GM12878 (cell line): Measurements from ENCODE around the gene DMKN. TPM values are rescaled to one million over a fixed set of nuclear protein-coding genes. Genes with fewer than 3 reads are reported as not detected.

Experiments used
- ATAC-seq: fragments of 200-7000 bp; cut with Tn5 transposase; 3 replicates; pipeline ENCODE4 v1.9.1; 2020; ENCODE audit warnings: mild to moderate bottlenecking, moderate library complexity
- BruUV-seq: library from RNA; stranded (reverse); fragments of 400-500 nt; replicated peaks from 2 replicates; lab custom pipeline; 2021; lab: Mats Ljungman, UMichigan
- CTCF ChIA-PET: fragments of 300-600 bp; sonication (Branson Sonifier 250); formaldehyde crosslinking; extraction: SDS; loops from one replicate; lab custom pipeline; 2021; ENCODE audit warnings: inconsistent platforms; lab: Yijun Ruan, JAX
- POLR2A ChIA-PET: fragments of 350-600 bp; formaldehyde crosslinking; extraction: SDS; loops from one replicate; lab custom pipeline; 2021; ENCODE audit warnings: inconsistent platforms; lab: Charles Lee
- RAD21 ChIA-PET: fragments of 300-600 bp; sonication (Branson Sonifier 250); formaldehyde crosslinking; loops from one replicate; lab custom pipeline; 2023; ENCODE audit warnings: antibody characterized with exemption; ENCODE audit not compliant: unreplicated experiment; lab: Charles Lee
- SMC1A ChIA-PET: fragments of 300-600 bp; sonication (Branson Sonifier 250); formaldehyde crosslinking; loops from one replicate; lab custom pipeline; 2023; ENCODE audit not compliant: unreplicated experiment, uncharacterized antibody; lab: Charles Lee
- DNase-seq: peaks from one replicate; pipeline ENCODE4 v3.0.0-alpha.2; 2011; ENCODE audit warnings: low read depth, low spot score
- FAIRE-seq: peaks from 3 replicates; lab custom pipeline; 2011; peaks lifted over from hg19 to GRCh38; lab: Jason Lieb, UNC
- H2AFZ ChIP-seq: 2 replicates; pipeline ENCODE4 v1.6.0; 2011; ENCODE audit warnings: low read depth, low read length, control low read depth; ENCODE audit not compliant: control insufficient read depth
- H3K27ac ChIP-seq: 2 replicates; pipeline ENCODE4 v1.5.1; 2011; ENCODE audit warnings: control low read depth; ENCODE audit not compliant: control insufficient read depth, insufficient read depth
- H3K27me3 ChIP-seq, 2 experiments: replicated peaks in 1 of 2; 2 replicates each; pipeline versions ENCODE4 v1.6.0 to v1.6.1; 2011; ENCODE audit warnings: low read length in 1 of 2; ENCODE audit not compliant: control insufficient read depth in 2 of 2, insufficient read depth in 2 of 2
- H3K36me3 ChIP-seq, 2 experiments: 2 replicates each; pipeline ENCODE4 v1.5.1; 2011; ENCODE audit warnings: low read length in 1 of 2; ENCODE audit not compliant: control insufficient read depth in 2 of 2, insufficient read depth in 2 of 2
- H3K4me1 ChIP-seq: 2 replicates; pipeline ENCODE4 v1.6.1; 2011; ENCODE audit warnings: mild to moderate bottlenecking, low read length, moderate library complexity, mixed read lengths; ENCODE audit not compliant: control insufficient read depth, insufficient read depth
- H3K4me2 ChIP-seq: 2 replicates; pipeline ENCODE4 v1.6.0; 2011; ENCODE audit warnings: control low read depth; ENCODE audit not compliant: control insufficient read depth, insufficient read depth
- H3K4me3 ChIP-seq: fragments of 200-600 bp; sonication (generic); 2 replicates; pipeline ENCODE4 v1.5.1; 2016
- H3K79me2 ChIP-seq: 2 replicates; pipeline ENCODE4 v1.6.0; 2011; ENCODE audit warnings: low read length; ENCODE audit not compliant: control insufficient read depth, insufficient read depth
- H3K9ac ChIP-seq: 2 replicates; pipeline ENCODE4 v1.8.0; 2011; ENCODE audit warnings: low read length, control low read depth, mixed read lengths; ENCODE audit not compliant: control insufficient read depth, insufficient read depth
- H3K9me3 ChIP-seq: replicated peaks from 3 replicates; pipeline ENCODE4 v1.5.1; 2011; ENCODE audit warnings: mild to moderate bottlenecking, low read length; ENCODE audit not compliant: control insufficient read depth, insufficient read depth
- H4K20me1 ChIP-seq: 2 replicates; pipeline ENCODE4 v1.6.0; 2011; ENCODE audit not compliant: control insufficient read depth, insufficient read depth
- ATF3 ChIP-seq: IDR thresholded peaks from 2 replicates; pipeline ENCODE4 v1.6.1; 2011; ENCODE audit warnings: low read depth, mild to moderate bottlenecking, low read length, moderate library complexity, borderline replicate concordance; ENCODE audit errors: extremely low read depth
- ETV6 ChIP-seq, 2 experiments: fragments of 450-650 bp in 1 of 2; IDR thresholded peaks in 1 of 2; conservative IDR thresholded peaks in 1 of 2; 2 replicates each; pipeline ENCODE4 v1.6.1; 2014; ENCODE audit warnings: antibody characterized with exemption in 1 of 2, borderline replicate concordance in 1 of 2, low read depth in 1 of 2, mild to moderate bottlenecking in 1 of 2, moderate library complexity in 1 of 2
- FOS ChIP-seq: IDR thresholded peaks from 3 replicates; pipeline ENCODE4 v1.6.1; 2011; ENCODE audit warnings: borderline replicate concordance; ENCODE audit not compliant: insufficient read length; ENCODE audit errors: extremely low read depth
- RB1 ChIP-seq: fragments of 450-650 bp; formaldehyde crosslinking; IDR thresholded peaks from 2 replicates; pipeline ENCODE4 v1.6.1; 2017; ENCODE audit warnings: mild to moderate bottlenecking, borderline replicate concordance
- SMARCA5 ChIP-seq: fragments of 450-650 bp; IDR thresholded peaks from 2 replicates; pipeline ENCODE4 v1.6.1; 2017; ENCODE audit warnings: mild to moderate bottlenecking
- WGBS: methylation state at CpG from one replicate; pipeline ENCODE4 v1.1.6; 2016; ENCODE audit warnings: low lambda C conversion rate; ENCODE audit not compliant: insufficient replicate concordance, insufficient coverage; ENCODE audit errors: missing lambda C conversion rate; 5-methylcytosine and 5-hydroxymethylcytosine counted together
- in situ Hi-C: fragments of 300-500 bp; cut with MboI; formaldehyde crosslinking; loops from 9 replicates; pipeline ENCODE4 v1.14.3; 2018; ENCODE audit warnings: mixed read lengths
- intact Hi-C: fragments of 100-400 bp; cut with micrococcal nuclease; formaldehyde crosslinking; loops from one replicate; pipeline ENCODE4 v1.14.2; 2022; ENCODE audit not compliant: unreplicated experiment
- polyA plus RNA-seq, 11 experiments: library from polyadenylated mRNA; depleted of rRNA in 4 of 11; unstranded in 6 of 11; stranded (reverse) in 5 of 11; fragments of >200 nt; fragmentation: Nextera tagmentation in 4 of 11; fragmentation: Illumina TruSeq in 1 of 11; extraction: Ambion mirVana in 4 of 11; extraction: Trizol in 1 of 11; gene quantifications; 1 replicate in 1 of 11; 2 replicates in 10 of 11; pipeline versions ENCODE4 v1.2.1 to v1.2.3, GENCODE V29; 2011 to 2016; ENCODE audit warnings: inconsistent platforms in 2 of 11, missing spikeins in 2 of 11, low read depth in 1 of 11
- total RNA-seq, 4 experiments: library from RNA; depleted of rRNA in 3 of 4; stranded (reverse); fragments of >200 nt in 3 of 4; fragmentation: Illumina TruSeq in 1 of 4; extraction: Trizol in 1 of 4; gene quantifications; 2 replicates each; pipeline versions ENCODE4 v1.2.1 to v1.2.3, GENCODE V29; 2013 to 2021
- TF ChIP-seq, protein P1 (sequence below), 3 experiments: IDR thresholded peaks in 2 of 3; conservative IDR thresholded peaks in 1 of 3; 2 replicates each; pipeline ENCODE4 v1.5.1; 2011; ENCODE audit warnings: low read depth in 3 of 3, low read length in 3 of 3, mild to moderate bottlenecking in 3 of 3, control low read depth in 2 of 3, moderate library complexity in 2 of 3, inconsistent platforms in 1 of 3, mixed read lengths in 1 of 3; ENCODE audit not compliant: control insufficient read depth in 2 of 3, insufficient read depth in 1 of 3; ENCODE audit errors: extremely low read depth in 1 of 3

Gene DMKN
- total and polyA plus RNA-seq, 10 of the 15 experiments (the other 5 are each of a cell fraction or from before 2014, with no cell fraction given): 36.4 to 114 (median 58.6) TPM

GRCh38 chr19:35478794-35479677, 34.4 kb downstream of the DMKN start:
- Histone ChIP-seq H3K27ac (no peak overlapping the region), H3K4me2 (no peak overlapping the region), H3K9me3 (no peaks in the 10 kb centered on the region), H2AFZ (no peak overlapping the region), H3K36me3 (no peaks in the 10 kb centered on the region)
- ATAC-seq (no peak), DNase-seq (no peak)
- POLR2A ChIA-PET: no interaction called here
- no peak for TF ChIP-seq ETV6 (conservative IDR thresholded peaks at IDR 0.05 in 1 of 2, IDR thresholded peaks at IDR 0.05 in 1 of 2; ENCODE audit: borderline replicate concordance in 1 of 2, low read depth in 1 of 2)
- TF ChIP-seq, all 136 proteins: peak for 0
- BruUV-seq: no TSS peak
- intact Hi-C loops: no loop called here
- no peaks in the 10 kb centered on the region for H3K27me3 ChIP-seq
- ChIA-PET CTCF (interaction anchor here (1.5 to 3.0 kb wide), 4 partner anchors 16 to 126 kb away, joined by 3 to 16 read pairs (median 8); no protein-coding TSS in a partner anchor), RAD21 (interaction anchor here (0.6 to 2.0 kb wide), 4 partner anchors 11 to 36 kb away, joined by 3 to 7 read pairs (median 4); no protein-coding TSS in a partner anchor), SMC1A (interaction anchor here (1.1 to 1.6 kb wide), 3 partner anchors 9 to 126 kb away, joined by 4 to 8 read pairs (median 7); no protein-coding TSS in a partner anchor)
- in situ Hi-C loops: no loop called here
- peaks cover under 1% of the 10 kb centered on the region for H3K4me1 ChIP-seq
- 77% methylated on average over 21 of the region's 21 CpGs for WGBS
- no peak overlapping the region for H3K9ac ChIP-seq
- H3K4me3 ChIP-seq: no peak overlapping the region
- H4K20me1 ChIP-seq: no peaks in the 10 kb centered on the region
- H3K79me2 ChIP-seq: no peaks in the 10 kb centered on the region
- FAIRE-seq: no peak

- Histone ChIP-seq H3K36me3 (no peaks in the 10 kb centered on the region), H3K9ac (no peak overlapping the region), H3K4me2 (no peak overlapping the region), H3K4me3 (no peak overlapping the region), H3K4me1 (no peaks in the 10 kb centered on the region), H4K20me1 (no peaks in the 10 kb centered on the region), H3K27me3 (no peaks in the 10 kb centered on the region), H2AFZ (no peak overlapping the region), H3K27ac (no peak overlapping the region), H3K79me2 (no peaks in the 10 kb centered on the region), H3K9me3 (no peaks in the 10 kb centered on the region)
- CTCF ChIA-PET: interaction anchor here (3.0 kb wide), 1 partner anchor 123 kb away, joined by 10 read pairs; no protein-coding TSS in a partner anchor
- SMC1A ChIA-PET: no interaction called here
- DNase-seq: no peak
- RAD21 ChIA-PET: no interaction called here
- WGBS: 35% methylated on average over 4 of the region's 4 CpGs
- ATAC-seq: no peak
- TF ChIP-seq FOS (no peak), RB1 (no peak), ATF3 (no peak), SMARCA5 (no peak)
- TF ChIP-seq, protein P1, sequence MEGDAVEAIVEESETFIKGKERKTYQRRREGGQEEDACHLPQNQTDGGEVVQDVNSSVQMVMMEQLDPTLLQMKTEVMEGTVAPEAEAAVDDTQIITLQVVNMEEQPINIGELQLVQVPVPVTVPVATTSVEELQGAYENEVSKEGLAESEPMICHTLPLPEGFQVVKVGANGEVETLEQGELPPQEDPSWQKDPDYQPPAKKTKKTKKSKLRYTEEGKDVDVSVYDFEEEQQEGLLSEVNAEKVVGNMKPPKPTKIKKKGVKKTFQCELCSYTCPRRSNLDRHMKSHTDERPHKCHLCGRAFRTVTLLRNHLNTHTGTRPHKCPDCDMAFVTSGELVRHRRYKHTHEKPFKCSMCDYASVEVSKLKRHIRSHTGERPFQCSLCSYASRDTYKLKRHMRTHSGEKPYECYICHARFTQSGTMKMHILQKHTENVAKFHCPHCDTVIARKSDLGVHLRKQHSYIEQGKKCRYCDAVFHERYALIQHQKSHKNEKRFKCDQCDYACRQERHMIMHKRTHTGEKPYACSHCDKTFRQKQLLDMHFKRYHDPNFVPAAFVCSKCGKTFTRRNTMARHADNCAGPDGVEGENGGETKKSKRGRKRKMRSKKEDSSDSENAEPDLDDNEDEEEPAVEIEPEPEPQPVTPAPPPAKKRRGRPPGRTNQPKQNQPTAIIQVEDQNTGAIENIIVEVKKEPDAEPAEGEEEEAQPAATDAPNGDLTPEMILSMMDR (IDR thresholded peaks at IDR 0.05 in 2 of 3, conservative IDR thresholded peaks at IDR 0.05 in 1 of 3; ENCODE audit: control insufficient read depth in 2 of 3, extremely low read depth in 1 of 3, insufficient read depth in 1 of 3, low read depth in 3 of 3, low read length in 3 of 3): peak in 2 of 3 experiments; percentile 30 to 32; a peak in 3 of 6 replicates
- no TSS peak for BruUV-seq
- in situ Hi-C loops: no loop called here
- POLR2A ChIA-PET: no interaction called here
- intact Hi-C loops: no loop called here
- FAIRE-seq: no peak
Measured at GRCh38 chr19:35476149-35476548, 37.3 kb downstream of the DMKN start.
